Type B pancreatic cell (in vitro differentiated cells): ENCODE data around the gene TPSB2. TPM values are rescaled to one million over a fixed set of nuclear protein-coding genes. Genes with fewer than 3 reads are reported as not detected.
A peak's percentile ranks its signal among the peaks of the same experiment; 100 is the strongest.
"Not testable (repeated sequence)": the region's sequence is repeated elsewhere in the genome, so short reads cannot be mapped to it uniquely, and the experiment has no call there.

Experiments
- DNase-seq: peaks from one replicate; pipeline ENCODE4 v3.0.0; 2021; ENCODE audit warnings: mixed read lengths; ENCODE audit not compliant: unreplicated experiment; ENCODE audit errors: extremely low spot score
- H3K27ac Mint-ChIP-seq: 2 replicates; pipeline ENCODE4 v1.8.0; 2021; ENCODE audit warnings: mild to moderate bottlenecking, mixed read lengths
- H3K27me3 Mint-ChIP-seq: 2 replicates; pipeline ENCODE4 v1.8.0; 2021; ENCODE audit warnings: mixed read lengths
- H3K36me3 Mint-ChIP-seq: 2 replicates; pipeline ENCODE4 v1.8.0; 2021; ENCODE audit warnings: mixed read lengths
- H3K4me1 Mint-ChIP-seq: one replicate; pipeline ENCODE4 v1.8.0; 2021; ENCODE audit warnings: mixed read lengths; ENCODE audit not compliant: unreplicated experiment
- H3K4me3 Mint-ChIP-seq: 2 replicates; pipeline ENCODE4 v1.8.0; 2021; ENCODE audit warnings: mild to moderate bottlenecking, mixed read lengths
- H3K9me3 Mint-ChIP-seq: 2 replicates; pipeline ENCODE4 v1.8.0; 2021; ENCODE audit warnings: mixed read lengths
- CTCF ChIP-seq: fragments of 200-600 bp; sonication (generic); conservative IDR thresholded peaks from 2 replicates; pipeline ENCODE4 v1.5.0; 2021; ENCODE audit warnings: antibody characterized with exemption, mild to moderate bottlenecking
- total RNA-seq: library from RNA; stranded (reverse); gene quantifications from 2 replicates; pipeline ENCODE4 v1.2.1, GENCODE V29; 2021; ENCODE audit warnings: low replicate concordance

TPSB2 gene
- total RNA-seq, 1 donor from 2014 or later = not detected

DNA sequence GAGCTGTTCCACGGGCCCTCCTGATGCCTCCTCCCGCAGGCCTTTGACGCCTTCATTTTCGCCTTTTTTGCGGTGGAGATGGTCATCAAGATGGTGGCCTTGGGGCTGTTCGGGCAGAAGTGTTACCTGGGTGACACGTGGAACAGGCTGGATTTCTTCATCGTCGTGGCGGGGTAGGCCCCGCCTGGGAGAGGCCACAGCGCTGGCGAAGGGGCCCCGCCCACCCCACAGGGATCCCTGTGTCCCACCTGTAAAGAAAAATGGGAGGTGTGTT is 34.7 kb downstream of the TPSB2 start:
- no peak for DNase-seq
- TF ChIP-seq CTCF = no peak
- Mint-ChIP-seq H3K27ac (no peak overlapping the region), H3K9me3 (no peaks in the 10 kb centered on the region), H3K4me1 (no peaks in the 10 kb centered on the region), H3K4me3 (no peak overlapping the region), H3K27me3 (no peaks in the 10 kb centered on the region), H3K36me3 (peaks cover 3% of the 10 kb centered on the region)

DNA sequence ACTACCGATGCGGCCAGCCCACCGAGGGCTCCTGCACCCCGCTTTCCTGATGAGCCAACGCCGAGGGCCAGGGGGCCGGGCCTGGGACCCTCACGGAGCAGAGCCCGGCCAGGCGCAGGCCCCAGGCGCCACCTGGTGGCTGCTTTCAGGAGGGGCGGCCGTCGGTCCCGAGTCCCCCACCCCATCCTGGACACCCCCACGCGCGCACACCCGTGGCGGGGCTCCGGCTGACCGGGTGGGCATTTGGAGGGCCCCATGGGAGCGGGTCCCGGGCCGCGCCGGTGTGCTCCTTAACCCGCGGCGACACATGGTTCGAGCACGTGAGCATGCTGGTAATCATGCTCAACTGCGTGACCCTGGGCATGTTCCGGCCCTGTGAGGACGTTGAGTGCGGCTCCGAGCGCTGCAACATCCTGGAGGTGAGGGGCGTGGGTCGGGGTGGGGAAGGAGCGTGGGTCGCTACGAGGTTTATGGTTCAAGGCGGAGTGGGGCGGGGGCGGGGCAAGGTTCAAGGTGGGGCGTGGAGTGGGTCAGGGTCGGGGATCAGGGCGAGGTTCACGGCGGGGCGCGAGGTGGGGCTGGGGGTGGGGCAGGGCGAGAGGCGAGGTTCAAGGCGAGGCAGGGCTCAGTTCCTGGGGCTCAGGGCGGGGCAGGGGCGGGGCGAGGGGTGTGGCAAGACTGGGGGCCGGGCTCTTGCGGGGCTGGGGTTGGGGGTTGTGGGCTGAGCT is 35.2 kb downstream of the TPSB2 start:
- Mint-ChIP-seq H3K4me1 (no peaks in the 10 kb centered on the region), H3K27ac (no peak overlapping the region), H3K27me3 (no peaks in the 10 kb centered on the region), H3K4me3 (no peak overlapping the region), H3K36me3 (peaks cover 2% of the 10 kb centered on the region), H3K9me3 (no peaks in the 10 kb centered on the region)
- no peak for DNase-seq
- peak; percentile 96 for TF ChIP-seq CTCF

GRCh38 chr16:1193825-1194581 is 36.0 kb downstream of the TPSB2 start:
- no peak for DNase-seq
- H3K27me3 Mint-ChIP-seq = no peaks in the 10 kb centered on the region
- TF ChIP-seq CTCF = no peak

GRCh38 chr16:1193143-1193824 is 36.7 kb downstream of the TPSB2 start:
- H3K27me3 Mint-ChIP-seq = no peaks in the 10 kb centered on the region
- H3K27ac Mint-ChIP-seq = no peak overlapping the region
- H3K9me3 Mint-ChIP-seq = no peaks in the 10 kb centered on the region
- H3K4me1 Mint-ChIP-seq = no peaks in the 10 kb centered on the region
- no peak for TF ChIP-seq CTCF
- no peak overlapping the region for H3K4me3 Mint-ChIP-seq
- DNase-seq = no peak
- no peaks in the 10 kb centered on the region for H3K36me3 Mint-ChIP-seq

More at GRCh38 chr16:1193825-1194581, 36.0 kb downstream of the TPSB2 start:
- H3K27ac Mint-ChIP-seq = no peak overlapping the region
- no peaks in the 10 kb centered on the region for H3K9me3 Mint-ChIP-seq
- no peaks in the 10 kb centered on the region for H3K36me3 Mint-ChIP-seq
- no peak overlapping the region for H3K4me3 Mint-ChIP-seq
- no peaks in the 10 kb centered on the region for H3K4me1 Mint-ChIP-seq

GRCh38 chr16:1192384-1193073 is 37.5 kb downstream of the TPSB2 start:
- no peak overlapping the region for H3K4me3 Mint-ChIP-seq
- H3K27ac Mint-ChIP-seq = no peak overlapping the region
- DNase-seq = no peak
- H3K4me1 Mint-ChIP-seq = no peaks in the 10 kb centered on the region
- H3K9me3 Mint-ChIP-seq = no peaks in the 10 kb centered on the region
- H3K27me3 Mint-ChIP-seq = no peaks in the 10 kb centered on the region
- TF ChIP-seq CTCF = no peak
- H3K36me3 Mint-ChIP-seq = no peaks in the 10 kb centered on the region

- not testable (repeated sequence) for H3K4me1 Mint-ChIP-seq, DNase-seq, H3K9me3 Mint-ChIP-seq, H3K27ac Mint-ChIP-seq, H3K36me3 Mint-ChIP-seq, H3K27me3 Mint-ChIP-seq, H3K4me3 Mint-ChIP-seq
Observed at GRCh38 chr16:1190789-1191188, 39.2 kb downstream of the TPSB2 start.
